ENCODE measurements around the gene ZNF358.

The ZNF358 gene

GRCh38 chr19:7515645-7516151 is at the start of gene ZNF358:
Gene ZNF358, plus strand, starts transcription at chr19:7516103. Its CDS starts 3,140 bp downstream, at chr19:7519243.
- no peaks in the 10 kb centered on the region for H3K9me3 ChIP-seq (replicated peaks; ENCODE audit: insufficient read depth, low read length)
- no peaks in the 10 kb centered on the region for H4K20me1 ChIP-seq (ENCODE audit: insufficient read depth, low read length)
- no peaks in the 10 kb centered on the region for H3K36me3 ChIP-seq (replicated peaks; ENCODE audit: insufficient read depth, low read length)
- peak; percentile 53 for DNase-seq
- H3K4me2 ChIP-seq (ENCODE audit: low read depth, low read length), result peak within 1 kb of the TSS; percentile 91
- peak within 1 kb of the TSS; percentile 55 for H3K4me3 ChIP-seq (ENCODE audit: low read length)
- peaks cover 3% of the 10 kb centered on the region; the same call in 1 of the 2 replicates for H3K4me1 ChIP-seq (ENCODE audit: low read length)
- peak within 1 kb of the TSS; percentile 65 for H2AFZ ChIP-seq (ENCODE audit: low read length)
- no peaks in the 10 kb centered on the region for H3K79me2 ChIP-seq (ENCODE audit: low read length)
- H3K27me3 ChIP-seq (replicated peaks; ENCODE audit: insufficient read depth, low read length), result peaks cover 60% of the 10 kb centered on the region
- no peaks in the 10 kb centered on the region for H3F3A ChIP-seq (ENCODE audit: insufficient read depth, low read length)
- peak within 1 kb of the TSS; percentile 46; the same call in 1 of the 2 replicates for H3K9ac ChIP-seq (ENCODE audit: low read length)
- H3K27ac ChIP-seq (ENCODE audit: low read length), result no peak within 1 kb of the TSS
- no peaks in the 10 kb centered on the region for H3K9me2 ChIP-seq (replicated peaks; ENCODE audit: insufficient read depth, low read length)
- TF ChIP-seq, protein P1, sequence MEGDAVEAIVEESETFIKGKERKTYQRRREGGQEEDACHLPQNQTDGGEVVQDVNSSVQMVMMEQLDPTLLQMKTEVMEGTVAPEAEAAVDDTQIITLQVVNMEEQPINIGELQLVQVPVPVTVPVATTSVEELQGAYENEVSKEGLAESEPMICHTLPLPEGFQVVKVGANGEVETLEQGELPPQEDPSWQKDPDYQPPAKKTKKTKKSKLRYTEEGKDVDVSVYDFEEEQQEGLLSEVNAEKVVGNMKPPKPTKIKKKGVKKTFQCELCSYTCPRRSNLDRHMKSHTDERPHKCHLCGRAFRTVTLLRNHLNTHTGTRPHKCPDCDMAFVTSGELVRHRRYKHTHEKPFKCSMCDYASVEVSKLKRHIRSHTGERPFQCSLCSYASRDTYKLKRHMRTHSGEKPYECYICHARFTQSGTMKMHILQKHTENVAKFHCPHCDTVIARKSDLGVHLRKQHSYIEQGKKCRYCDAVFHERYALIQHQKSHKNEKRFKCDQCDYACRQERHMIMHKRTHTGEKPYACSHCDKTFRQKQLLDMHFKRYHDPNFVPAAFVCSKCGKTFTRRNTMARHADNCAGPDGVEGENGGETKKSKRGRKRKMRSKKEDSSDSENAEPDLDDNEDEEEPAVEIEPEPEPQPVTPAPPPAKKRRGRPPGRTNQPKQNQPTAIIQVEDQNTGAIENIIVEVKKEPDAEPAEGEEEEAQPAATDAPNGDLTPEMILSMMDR (IDR thresholded peaks at IDR 0.05; ENCODE audit: low read length), result no peak
- no peak for TF ChIP-seq EZH2 (optimal IDR thresholded peaks at IDR 0.05; ENCODE audit: low read depth, low read length)
- TF ChIP-seq EZH2phosphoT487 (IDR thresholded peaks at IDR 0.05; ENCODE audit: low read length), result no peak

- Histone ChIP-seq H3K4me2 (ENCODE audit: low read depth, low read length) (no peak overlapping the region), H3K79me2 (ENCODE audit: low read length) (no peaks in the 10 kb centered on the region), H3K4me1 (ENCODE audit: low read length) (no peaks in the 10 kb centered on the region), H3K9ac (ENCODE audit: low read length) (no peak overlapping the region), H2AFZ (ENCODE audit: low read length) (no peak overlapping the region), H3K27me3 (replicated peaks; ENCODE audit: insufficient read depth, low read length) (no peaks in the 10 kb centered on the region), H3K9me3 (replicated peaks; ENCODE audit: insufficient read depth, low read length) (no peaks in the 10 kb centered on the region), H3K36me3 (replicated peaks; ENCODE audit: insufficient read depth, low read length) (no peaks in the 10 kb centered on the region), H3F3A (ENCODE audit: insufficient read depth, low read length) (no peaks in the 10 kb centered on the region), H3K9me2 (replicated peaks; ENCODE audit: insufficient read depth, low read length) (no peaks in the 10 kb centered on the region), H4K20me1 (ENCODE audit: insufficient read depth, low read length) (no peaks in the 10 kb centered on the region), H3K4me3 (ENCODE audit: low read length) (no peak overlapping the region), H3K27ac (ENCODE audit: low read length) (no peak overlapping the region)
- TF ChIP-seq, protein P1 (IDR thresholded peaks at IDR 0.05; ENCODE audit: low read length), result no peak
- no peak for TF ChIP-seq EZH2 (optimal IDR thresholded peaks at IDR 0.05; ENCODE audit: low read depth, low read length)
- DNase-seq, result no peak
These were observed 48.6 kb upstream of the ZNF358 start for GRCh38 chr19:7467009-7467989.

GRCh38 chr19:7468840-7469239 is 47.1 kb upstream of the ZNF358 start:
- no peaks in the 10 kb centered on the region for H3K4me1 ChIP-seq (ENCODE audit: low read length)
- H4K20me1 ChIP-seq (ENCODE audit: insufficient read depth, low read length), result no peaks in the 10 kb centered on the region
- H3K27me3 ChIP-seq (replicated peaks; ENCODE audit: insufficient read depth, low read length), result no peaks in the 10 kb centered on the region
- H3K36me3 ChIP-seq (replicated peaks; ENCODE audit: insufficient read depth, low read length), result no peaks in the 10 kb centered on the region
- no peak for DNase-seq
- no peaks in the 10 kb centered on the region for H3F3A ChIP-seq (ENCODE audit: insufficient read depth, low read length)
- H3K9ac ChIP-seq (ENCODE audit: low read length), result no peak overlapping the region
- TF ChIP-seq, protein P1 (IDR thresholded peaks at IDR 0.05; ENCODE audit: low read length), result no peak
- no peak for TF ChIP-seq EZH2 (optimal IDR thresholded peaks at IDR 0.05; ENCODE audit: low read depth, low read length)
- TF ChIP-seq EZH2phosphoT487 (IDR thresholded peaks at IDR 0.05; ENCODE audit: low read length), result no peak
- no peaks in the 10 kb centered on the region for H3K79me2 ChIP-seq (ENCODE audit: low read length)
- H3K4me2 ChIP-seq (ENCODE audit: low read depth, low read length), result no peak overlapping the region
- no peaks in the 10 kb centered on the region for H3K9me3 ChIP-seq (replicated peaks; ENCODE audit: insufficient read depth, low read length)
- no peaks in the 10 kb centered on the region for H3K9me2 ChIP-seq (replicated peaks; ENCODE audit: insufficient read depth, low read length)
- no peak overlapping the region for H3K27ac ChIP-seq (ENCODE audit: low read length)
- H2AFZ ChIP-seq (ENCODE audit: low read length), result no peak overlapping the region
- no peak overlapping the region for H3K4me3 ChIP-seq (ENCODE audit: low read length)
